HFFc6 (cell line): ENCODE results near the gene GPHA2. TPM values are rescaled to one million over a fixed set of nuclear protein-coding genes. Genes with fewer than 3 reads are reported as not detected.

Experiments
- DNase-seq: peaks from one replicate; pipeline ENCODE4 v3.0.0-alpha.2; 2018
- H3K27ac Mint-ChIP-seq: 2 replicates; pipeline ENCODE4 v1.8.0; 2020; ENCODE audit warnings: mild to moderate bottlenecking, mixed read lengths
- H3K27me3 Mint-ChIP-seq: 2 replicates; pipeline ENCODE4 v1.8.0; 2021; ENCODE audit warnings: mild to moderate bottlenecking, moderate library complexity, mixed read lengths; ENCODE audit not compliant: insufficient read depth
- H3K36me3 Mint-ChIP-seq: 2 replicates; pipeline ENCODE4 v1.8.0; 2021; ENCODE audit warnings: low read depth, mixed read lengths
- H3K4me1 Mint-ChIP-seq: 2 replicates; pipeline ENCODE4 v1.8.0; 2020; ENCODE audit warnings: low read depth, mixed read lengths
- H3K4me3 Mint-ChIP-seq: 2 replicates; pipeline ENCODE4 v1.8.0; 2020; ENCODE audit warnings: mild to moderate bottlenecking, moderate library complexity, mixed read lengths
- H3K9me3 Mint-ChIP-seq: 2 replicates; pipeline ENCODE4 v1.8.0; 2020; ENCODE audit warnings: mild to moderate bottlenecking, mixed read lengths
- CTCF ChIP-seq: fragments of 200-600 bp; sonication (generic); IDR thresholded peaks from 2 replicates; pipeline ENCODE4 v1.5.0; 2021; ENCODE audit warnings: antibody characterized with exemption, mild to moderate bottlenecking
- total RNA-seq, 6 experiments: library from RNA; stranded (reverse); fragmentation: NEBNext Ultra II Directional; extraction: Animal tissue kit (Norgen Biotek cat#: 25700); gene quantifications; 2 replicates in 1 of 6; 3 replicates in 5 of 6; pipeline ENCODE4 v1.2.3, GENCODE V29; 2021

GPHA2 gene
- total RNA-seq, 6 experiments from 2014 or later, result not detected

DNA sequence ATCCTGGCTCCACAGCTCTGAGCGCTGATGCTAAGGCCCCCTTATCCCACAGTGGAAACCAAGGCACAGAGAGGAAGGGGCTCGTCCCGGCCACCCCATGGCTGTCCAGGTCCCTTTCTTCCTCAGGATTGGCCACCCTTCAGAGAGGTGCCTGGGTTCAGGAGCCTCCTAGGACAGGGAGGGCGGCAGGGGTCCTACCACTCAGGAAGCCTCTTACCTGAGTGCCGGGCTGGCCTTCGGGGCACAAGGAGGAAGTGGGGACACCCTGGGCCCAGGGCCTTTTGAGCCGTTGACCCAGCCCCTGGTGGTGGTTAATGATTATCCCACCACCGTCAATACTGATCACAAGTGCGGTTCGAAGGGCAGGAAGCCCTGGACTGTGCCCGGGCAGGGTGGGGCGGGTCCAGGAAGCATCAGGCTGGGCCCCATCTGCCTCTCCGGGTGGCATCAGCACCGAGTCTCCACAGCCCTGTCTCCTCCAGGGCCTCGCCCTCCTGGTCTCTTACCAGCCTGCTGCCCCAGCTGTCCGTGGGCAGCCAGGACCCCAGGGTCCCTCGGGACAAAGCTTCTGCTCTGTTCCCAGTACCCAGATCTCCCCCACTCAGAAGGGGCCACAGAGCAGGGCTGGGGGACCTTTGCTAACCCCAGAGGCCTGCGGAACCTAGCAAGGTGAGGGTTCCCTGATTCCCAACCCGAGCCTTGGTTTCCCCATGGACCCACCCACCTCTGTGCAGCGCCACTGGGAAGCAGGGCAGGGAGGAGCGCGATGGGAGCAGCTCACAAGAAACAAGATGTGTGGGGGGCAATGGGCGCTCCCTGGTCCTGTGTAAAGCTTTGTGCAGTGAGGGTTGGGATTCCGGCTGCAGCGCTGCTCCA, 42.3 kb downstream of the GPHA2 start:
- Mint-ChIP-seq H3K4me3 (no peak overlapping the region), H3K27me3 (no peaks in the 10 kb centered on the region), H3K27ac (no peak overlapping the region), H3K4me1 (no peaks in the 10 kb centered on the region), H3K36me3 (no peaks in the 10 kb centered on the region), H3K9me3 (no peaks in the 10 kb centered on the region)
- DNase-seq, result no peak
- TF ChIP-seq CTCF, result no peak; the same call in 1 of the 2 replicates

GRCh38 chr11:64892838-64893193, 42.9 kb downstream of the GPHA2 start:
- H3K27ac Mint-ChIP-seq, result no peak overlapping the region
- DNase-seq, result no peak
- no peaks in the 10 kb centered on the region for H3K36me3 Mint-ChIP-seq
- no peaks in the 10 kb centered on the region for H3K27me3 Mint-ChIP-seq
- H3K4me1 Mint-ChIP-seq, result peaks cover 5% of the 10 kb centered on the region
- no peaks in the 10 kb centered on the region for H3K9me3 Mint-ChIP-seq
- TF ChIP-seq CTCF, result no peak
- no peak overlapping the region for H3K4me3 Mint-ChIP-seq

DNA sequence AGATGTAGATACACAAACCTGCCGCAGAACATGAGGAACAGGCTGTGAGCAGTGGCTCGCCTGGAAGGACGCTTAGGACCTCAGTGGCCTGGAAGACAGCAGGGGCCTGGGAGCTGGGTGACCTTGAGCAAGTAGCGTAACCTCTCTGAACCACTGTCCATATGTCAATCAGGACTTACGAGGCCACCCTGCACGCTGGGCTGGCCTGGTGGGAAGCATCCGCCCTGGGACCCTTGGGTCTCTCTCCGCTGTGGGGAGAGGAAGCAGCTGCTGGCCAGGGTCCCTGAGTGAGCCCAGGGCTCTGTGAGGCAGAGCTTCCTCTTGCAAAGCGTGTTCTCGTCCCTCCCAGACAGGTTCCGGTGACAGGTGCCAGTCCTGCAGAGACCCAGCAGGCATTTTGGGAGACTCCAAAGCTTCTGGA, 43.3 kb downstream of the GPHA2 start:
- Mint-ChIP-seq H3K4me3 (no peak overlapping the region), H3K9me3 (no peaks in the 10 kb centered on the region)
- TF ChIP-seq CTCF, result no peak

GRCh38 chr11:64891880-64892279, 43.8 kb downstream of the GPHA2 start:
- Mint-ChIP-seq H3K4me1 (peaks cover 11% of the 10 kb centered on the region), H3K36me3 (no peaks in the 10 kb centered on the region), H3K27me3 (no peaks in the 10 kb centered on the region), H3K27ac (no peak overlapping the region), H3K4me3 (no peak overlapping the region), H3K9me3 (no peaks in the 10 kb centered on the region)
- no peak for TF ChIP-seq CTCF
- DNase-seq, result no peak

More for the DNA sequence above, 43.3 kb downstream of the GPHA2 start:
- Mint-ChIP-seq H3K27me3 (no peaks in the 10 kb centered on the region), H3K36me3 (no peaks in the 10 kb centered on the region), H3K27ac (no peak overlapping the region), H3K4me1 (peaks cover 8% of the 10 kb centered on the region)
- DNase-seq, result no peak

DNA sequence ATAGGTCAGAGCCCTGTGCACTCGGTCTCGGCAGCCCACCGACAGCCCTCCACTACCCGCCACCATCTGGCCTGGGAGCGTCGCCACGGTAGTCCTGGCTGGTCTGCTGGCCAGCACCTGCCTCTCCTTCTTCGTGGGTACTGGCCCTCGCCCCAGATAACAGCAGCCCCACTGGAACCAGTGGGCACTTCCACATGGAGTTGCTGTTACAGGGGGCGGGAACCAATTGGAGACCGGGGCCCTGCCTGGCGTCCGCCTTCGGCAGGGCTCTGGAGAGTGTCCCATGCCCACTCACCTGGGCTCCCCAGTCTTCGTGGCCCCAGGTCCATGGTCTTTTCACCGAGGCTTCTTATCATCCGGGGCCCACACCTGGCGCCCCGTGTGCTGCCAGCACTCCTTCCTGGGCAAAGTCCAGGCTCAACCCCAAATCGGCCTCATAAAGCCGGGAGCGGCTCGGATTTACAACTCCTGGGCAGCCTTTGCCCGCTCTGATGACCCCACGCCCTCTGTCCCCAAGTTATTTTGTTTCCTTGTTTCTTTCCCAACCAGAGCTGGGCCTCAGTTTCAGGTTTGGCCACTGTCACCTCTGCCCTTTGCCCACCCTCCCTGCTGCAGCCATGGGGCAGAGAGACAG, 44.4 kb downstream of the GPHA2 start:
- Mint-ChIP-seq H3K9me3 (no peaks in the 10 kb centered on the region), H3K4me1 (peaks cover 12% of the 10 kb centered on the region), H3K4me3 (no peak overlapping the region), H3K36me3 (no peaks in the 10 kb centered on the region), H3K27ac (no peak overlapping the region), H3K27me3 (no peaks in the 10 kb centered on the region)
- TF ChIP-seq CTCF, result no peak
- no peak for DNase-seq
